AG04449 (cell line): Measurements from ENCODE around the gene CFAP299.
"Not testable (repeated sequence)": the region's sequence is repeated elsewhere in the genome, so short reads cannot be mapped to it uniquely, and the experiment has no call there.

Experiments used
- CTCF ChIA-PET: fragments of 350-600 bp; formaldehyde crosslinking; extraction: SDS; loops from one replicate; lab custom pipeline; 2021; ENCODE audit warnings: antibody characterized with exemption; lab: Yijun Ruan, JAX
- POLR2A ChIA-PET: fragments of 400-600, 350-600 bp; formaldehyde crosslinking; extraction: SDS; loops from one replicate; lab custom pipeline; 2020; ENCODE audit warnings: antibody characterized with exemption, inconsistent platforms; lab: Yijun Ruan, JAX
- DNase-seq: peaks from one replicate; pipeline ENCODE4 v3.0.0-alpha.2; 2010; ENCODE audit warnings: low read depth, low spot score
- H3K4me3 ChIP-seq: 2 replicates; pipeline ENCODE4 v1.5.1; 2011; ENCODE audit warnings: low read depth, mild to moderate bottlenecking, control low read depth, low read length
- CTCF ChIP-seq: IDR thresholded peaks from one replicate; pipeline ENCODE4 v1.5.1; 2011; ENCODE audit warnings: mild to moderate bottlenecking, moderate library complexity, low read length, control low read depth, inconsistent platforms; ENCODE audit not compliant: insufficient read depth; ENCODE audit errors: missing control alignments

Gene CFAP299

GRCh38 chr4:80331693-80332092 lies 3.8 kb upstream of the CFAP299 start:
- ChIA-PET CTCF (interaction anchor here (0.6 to 8.4 kb wide), 5 partner anchors 8 to 130 kb away, joined by 3 to 102 read pairs (median 5); no protein-coding TSS in a partner anchor), POLR2A (no interaction called here)

GRCh38 chr4:80333121-80333520 lies 2.4 kb upstream of the CFAP299 start:
- H3K4me3 ChIP-seq, result no peak overlapping the region
- ChIA-PET CTCF (interaction anchor here (0.6 to 8.4 kb wide), 5 partner anchors 10 to 120 kb away, joined by 3 to 102 read pairs (median 6); no protein-coding TSS in a partner anchor), POLR2A (interaction anchor here (1.1 to 1.5 kb wide), 2 partner anchors 10 to 67 kb away, joined by 3 to 6 read pairs; partner anchors contain the start of gene FGF5)
- TF ChIP-seq CTCF, result no peak
- DNase-seq, result no peak

More at GRCh38 chr4:80331693-80332092, 3.8 kb upstream of the CFAP299 start:
- TF ChIP-seq CTCF, result no peak
- DNase-seq, result no peak
- no peak overlapping the region for H3K4me3 ChIP-seq

DNA sequence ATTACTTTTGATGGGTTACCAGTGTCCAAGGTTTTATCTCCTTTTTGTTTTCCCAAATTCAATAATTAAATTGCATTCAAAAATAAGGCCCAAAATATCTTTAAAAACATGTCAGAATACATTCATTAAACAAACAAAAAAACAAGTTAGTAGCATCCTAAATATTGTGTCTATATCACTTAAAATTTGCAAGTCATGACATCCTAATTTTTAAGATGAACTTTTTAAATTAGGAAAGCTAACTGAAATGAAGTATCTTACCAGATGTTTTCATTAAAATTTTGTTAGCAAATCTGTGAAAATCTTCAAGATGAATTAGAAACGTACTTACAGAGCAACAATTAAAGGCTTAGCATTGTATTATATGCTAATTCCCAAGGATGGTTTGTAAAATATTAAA lies 962 bp upstream of the CFAP299 start:
- ChIA-PET CTCF (interaction anchor here (0.9 to 8.4 kb wide), 12 partner anchors 12 to 209 kb away, joined by 3 to 102 read pairs (median 4); no protein-coding TSS in a partner anchor), POLR2A (no interaction called here)

DNA sequence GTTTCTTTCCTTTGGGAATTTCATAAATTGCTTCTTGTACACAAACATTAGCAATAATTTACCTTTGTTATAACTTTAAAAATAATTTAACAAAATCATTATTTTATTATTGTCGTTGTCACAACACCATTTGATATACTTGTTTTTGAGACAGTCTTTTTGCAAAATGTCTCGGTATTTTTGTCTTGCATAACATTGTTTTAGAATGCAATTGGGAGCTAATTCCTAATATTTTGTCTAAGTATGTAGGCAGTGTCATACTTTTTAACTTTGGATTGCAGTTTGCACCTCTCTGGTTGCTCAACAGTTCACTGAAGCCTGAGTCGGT lies 340 bp upstream of the CFAP299 start:
- no peak for DNase-seq
- ChIA-PET POLR2A (interaction anchor here (0.6 to 1.4 kb wide), 5 partner anchors 28 to 106 kb away, joined by 3 to 7 read pairs (median 3); partner anchors contain the start of gene FGF5), CTCF (interaction anchor here (0.9 to 8.4 kb wide), 13 partner anchors 9 to 210 kb away, joined by 3 to 102 read pairs (median 4); no protein-coding TSS in a partner anchor)
- peak overlapping the region; percentile 81 for H3K4me3 ChIP-seq
- TF ChIP-seq CTCF, result no peak

More for the DNA sequence above, 962 bp upstream of the CFAP299 start:
- no peak overlapping the region for H3K4me3 ChIP-seq
- DNase-seq, result no peak
- no peak for TF ChIP-seq CTCF

DNA sequence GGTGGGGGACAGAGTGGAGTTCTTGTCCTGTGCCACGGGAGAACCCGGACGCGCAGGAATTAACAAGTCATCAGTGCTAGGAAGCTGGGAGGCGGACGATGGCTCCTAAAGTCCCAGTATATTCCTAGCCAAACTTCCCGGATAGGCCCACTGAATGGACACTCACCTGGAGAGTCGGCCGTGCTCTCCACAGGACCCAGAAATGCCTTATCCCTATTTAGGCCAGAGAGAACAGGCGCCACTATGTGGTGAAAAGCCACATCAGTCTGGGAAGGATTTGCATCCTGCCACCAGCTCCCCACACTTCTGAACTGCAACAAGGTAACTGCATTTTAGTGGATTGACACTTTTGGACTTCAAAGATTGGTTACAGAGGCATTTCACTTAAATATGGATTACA lies 1.1 kb downstream of the CFAP299 start:
- TF ChIP-seq CTCF, result peak; percentile 53
- H3K4me3 ChIP-seq, result peak overlapping the region; percentile 81
- CTCF ChIA-PET, result interaction anchor here (0.7 to 8.4 kb wide), 15 partner anchors 8 to 1384 kb away, joined by 3 to 102 read pairs (median 5); partner anchors contain the start of gene FGF5
- DNase-seq, result no peak
- POLR2A ChIA-PET, result no interaction called here

- no peak for TF ChIP-seq CTCF
- CTCF ChIA-PET, result interaction anchor here (1.2 to 8.4 kb wide), 3 partner anchors 117 to 717 kb away, joined by 3 to 102 read pairs (median 4); no protein-coding TSS in a partner anchor
- POLR2A ChIA-PET, result no interaction called here
- no peak for DNase-seq
- H3K4me3 ChIP-seq, result no peak overlapping the region
Observed at GRCh38 chr4:80340036-80340435, 4.5 kb downstream of the CFAP299 start.

DNA sequence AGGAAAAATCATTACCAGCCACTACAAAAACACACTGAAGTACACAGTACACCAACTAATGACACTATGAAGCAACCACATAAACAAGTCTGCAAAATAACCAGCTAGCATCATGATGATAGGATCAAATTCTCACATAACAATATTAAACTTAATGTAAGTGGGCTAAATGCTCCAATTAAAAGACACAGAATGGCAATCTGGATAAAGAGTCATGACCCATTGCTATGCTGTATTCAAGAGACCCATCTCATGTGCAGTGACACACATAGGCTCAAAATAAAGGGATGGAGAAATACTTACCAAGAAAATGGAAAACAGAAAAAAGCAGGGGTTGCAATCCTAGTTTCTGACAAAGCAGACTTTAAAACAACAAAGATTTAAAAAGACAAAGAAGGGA lies 7.2 kb downstream of the CFAP299 start:
- CTCF ChIA-PET, result interaction anchor here (1.0 to 1.6 kb wide), 2 partner anchors 19 to 130 kb away, joined by 4 read pairs; no protein-coding TSS in a partner anchor
- DNase-seq, POLR2A ChIA-PET, H3K4me3 ChIP-seq: not testable (repeated sequence)
